Karpas-422 (cell line): ENCODE results near the gene ODF2. TPM values are rescaled to one million over a fixed set of nuclear protein-coding genes. Genes with fewer than 3 reads are reported as not detected.

Experiments used
- small RNA-seq: library from RNA; depleted of rRNA; stranded (forward); fragments of <200 nt; gene quantifications from one replicate; pipeline ENCODE3, GENCODE V24; 2014
- total RNA-seq: library from RNA; depleted of rRNA; stranded (reverse); fragments of >200 nt; shearing (Covaris generic); gene quantifications from 2 replicates; pipeline ENCODE4 v1.2.3, GENCODE V29; 2014; ENCODE audit warnings: low replicate concordance; rRNA removed

ODF2 gene
- total RNA-seq, 1 experiment from 2014 or later = 37.8 TPM

Small RNA genes within 50 kb of the gene (small RNA-seq; reads per million reads assigned to genes)
- not detected for gene RNU7-171P

Other genes with a start within 250 kb of the ODF2 start
- 16.2 and 75.3 TPM in 2 replicates for gene GOLGA2, start 180.0 kb upstream of the ODF2 start, total RNA-seq
- gene SWI5, start 179.7 kb upstream of the ODF2 start, total RNA-seq = 34.5 and 37.6 TPM in 2 replicates
- gene TRUB2, start 133.6 kb upstream of the ODF2 start, total RNA-seq = 20.8 and 28.2 TPM in 2 replicates
- 28.3 and 40.1 TPM in 2 replicates for gene COQ4, start 133.2 kb upstream of the ODF2 start, total RNA-seq
- 18.5 and 24.4 TPM in 2 replicates for gene SLC27A4, start 115.5 kb upstream of the ODF2 start, total RNA-seq
- gene URM1, start 84.6 kb upstream of the ODF2 start, total RNA-seq = 22.7 and 33.4 TPM in 2 replicates
- gene CERCAM, start 35.1 kb upstream of the ODF2 start, total RNA-seq = 12.2 and 19.8 TPM in 2 replicates
- 26.5 and 32.7 TPM in 2 replicates for gene GLE1, start 48.7 kb downstream of the ODF2 start, total RNA-seq
- gene SPTAN1, start 96.6 kb downstream of the ODF2 start, total RNA-seq = 167 and 189 TPM in 2 replicates
- 38.9 and 73.2 TPM in 2 replicates for gene DYNC2I2, start 200.8 kb downstream of the ODF2 start, total RNA-seq
- gene SET, start 233.2 kb downstream of the ODF2 start, total RNA-seq = 378 and 638 TPM in 2 replicates
- gene PKN3, start 246.5 kb downstream of the ODF2 start, total RNA-seq = 0.04 TPM in 1 of 2 replicates, not detected in the other